OCI-LY3 (cell line): Measurements from ENCODE around the gene CCDC17.

Experiments used
- H2AFZ ChIP-seq: fragments of 200-600, 300-600 bp; shearing (Covaris generic); 2 replicates; pipeline ENCODE4 v1.6.0; 2014; ENCODE audit warnings: antibody characterized with exemption, low read depth, low read length
- H3K27ac ChIP-seq: fragments of 200-600, 300-600 bp; sonication (generic); 2 replicates; pipeline ENCODE4 v1.5.1; 2014; ENCODE audit warnings: mild to moderate bottlenecking, low read length, moderate library complexity, mixed read lengths
- H3K27me3 ChIP-seq: fragments of 200-600, 300-600 bp; sonication (generic); 2 replicates; pipeline ENCODE4 v1.6.1; 2014; ENCODE audit warnings: low read depth, low read length, mixed read lengths
- H3K36me3 ChIP-seq: fragments of 200-600, 300-600 bp; sonication (generic); replicated peaks from 2 replicates; pipeline ENCODE3; 2014; ENCODE audit warnings: low read depth, low read length, mixed read lengths
- H3K4me1 ChIP-seq: fragments of 300-600, 200-600 bp; sonication (generic); 2 replicates; pipeline ENCODE4 v1.6.1; 2014; ENCODE audit warnings: low read length, mixed read lengths
- H3K4me2 ChIP-seq: fragments of 200-600, 300-600 bp; sonication (generic); 2 replicates; pipeline ENCODE4 v1.6.1; 2014; ENCODE audit warnings: low read length, mixed read lengths
- H3K4me3 ChIP-seq: fragments of 300-600, 200-600 bp; sonication (generic); 2 replicates; pipeline ENCODE4 v1.5.1; 2014; ENCODE audit warnings: antibody characterized with exemption, mild to moderate bottlenecking, low read length, moderate library complexity
- H3K79me2 ChIP-seq: fragments of 300-600, 200-600 bp; shearing (Covaris generic); 2 replicates; pipeline ENCODE4 v1.6.1; 2014; ENCODE audit warnings: mild to moderate bottlenecking, low read length, mixed read lengths
- H3K9ac ChIP-seq: fragments of 300-600, 200-600 bp; shearing (Covaris generic); 2 replicates; pipeline ENCODE4 v1.6.0; 2014; ENCODE audit warnings: mild to moderate bottlenecking, low read length, moderate library complexity
- H3K9me3 ChIP-seq: fragments of 200-600, 300-600 bp; shearing (Covaris generic); 2 replicates; pipeline ENCODE4 v1.6.1; 2014; ENCODE audit warnings: low read length, mixed read lengths; ENCODE audit not compliant: insufficient read depth
- H4K20me1 ChIP-seq: fragments of 200-600, 300-600 bp; sonication (generic); 2 replicates; pipeline ENCODE4 v1.6.1; 2016; ENCODE audit warnings: low read length, mixed read lengths; ENCODE audit not compliant: insufficient read depth
- CTCF ChIP-seq: fragments of 200-600, 300-600 bp; sonication (generic); IDR thresholded peaks from 2 replicates; pipeline ENCODE4 v1.5.1; 2014; ENCODE audit warnings: antibody characterized with exemption, low read length, low read depth
- EZH2phosphoT487 ChIP-seq: fragments of 200-600 bp; shearing (Covaris generic); IDR thresholded peaks from 2 replicates; pipeline ENCODE4 v1.6.1; 2018; ENCODE audit warnings: antibody characterized with exemption, mixed run types, low read depth

CCDC17 gene

GRCh38 chr1:45644661-45645060 is 20.8 kb upstream of the CCDC17 start:
- Histone ChIP-seq H2AFZ (no peak overlapping the region), H3K79me2 (no peaks in the 10 kb centered on the region), H3K9me3 (no peaks in the 10 kb centered on the region), H3K4me1 (no peaks in the 10 kb centered on the region), H3K36me3 (peaks cover 17% of the 10 kb centered on the region), H3K27me3 (no peaks in the 10 kb centered on the region), H3K4me3 (no peak overlapping the region), H4K20me1 (no peaks in the 10 kb centered on the region), H3K27ac (no peak overlapping the region), H3K9ac (no peak overlapping the region), H3K4me2 (no peak overlapping the region)
- TF ChIP-seq EZH2phosphoT487, result no peak

GRCh38 chr1:45643978-45644377 is 20.1 kb upstream of the CCDC17 start:
- no peaks in the 10 kb centered on the region for H3K79me2 ChIP-seq
- H3K27me3 ChIP-seq, result no peaks in the 10 kb centered on the region
- H3K36me3 ChIP-seq, result peaks cover 18% of the 10 kb centered on the region
- no peak overlapping the region for H3K9ac ChIP-seq
- no peaks in the 10 kb centered on the region for H3K9me3 ChIP-seq
- H3K4me3 ChIP-seq, result no peak overlapping the region
- H3K27ac ChIP-seq, result no peak overlapping the region
- H2AFZ ChIP-seq, result no peak overlapping the region
- no peak overlapping the region for H3K4me2 ChIP-seq
- H4K20me1 ChIP-seq, result no peaks in the 10 kb centered on the region
- TF ChIP-seq EZH2phosphoT487, result no peak
- TF ChIP-seq CTCF, result no peak
- H3K4me1 ChIP-seq, result no peaks in the 10 kb centered on the region

DNA sequence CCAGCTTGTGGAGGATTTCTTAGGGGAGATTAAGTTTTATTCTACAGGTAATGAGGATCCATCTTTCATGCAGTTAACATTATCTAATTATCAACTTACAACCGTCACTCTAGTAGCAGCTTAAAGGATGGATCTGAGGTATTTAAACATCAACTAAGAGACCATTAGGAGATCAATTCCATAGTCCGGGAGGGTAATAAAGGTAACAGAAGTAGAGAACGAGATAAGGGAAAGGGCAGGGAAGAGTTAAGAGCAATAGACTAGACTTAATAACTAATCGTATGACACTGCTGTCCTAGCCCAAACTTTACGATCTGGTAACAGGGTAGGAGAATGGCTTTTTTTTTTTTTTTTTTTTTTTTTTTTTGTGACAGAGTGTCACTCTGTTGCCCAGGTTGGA is 19.5 kb upstream of the CCDC17 start:
- peaks cover 21% of the 10 kb centered on the region for H3K36me3 ChIP-seq
- H3K27me3 ChIP-seq, result no peaks in the 10 kb centered on the region
- no peak overlapping the region for H3K27ac ChIP-seq
- H3K4me3 ChIP-seq, result no peak overlapping the region
- H3K4me2 ChIP-seq, result no peak overlapping the region
- no peaks in the 10 kb centered on the region for H3K79me2 ChIP-seq
- H4K20me1 ChIP-seq, result no peaks in the 10 kb centered on the region
- no peak overlapping the region for H2AFZ ChIP-seq
- no peaks in the 10 kb centered on the region for H3K4me1 ChIP-seq
- no peaks in the 10 kb centered on the region for H3K9me3 ChIP-seq
- TF ChIP-seq EZH2phosphoT487 (no peak), CTCF (no peak)
- no peak overlapping the region for H3K9ac ChIP-seq

DNA sequence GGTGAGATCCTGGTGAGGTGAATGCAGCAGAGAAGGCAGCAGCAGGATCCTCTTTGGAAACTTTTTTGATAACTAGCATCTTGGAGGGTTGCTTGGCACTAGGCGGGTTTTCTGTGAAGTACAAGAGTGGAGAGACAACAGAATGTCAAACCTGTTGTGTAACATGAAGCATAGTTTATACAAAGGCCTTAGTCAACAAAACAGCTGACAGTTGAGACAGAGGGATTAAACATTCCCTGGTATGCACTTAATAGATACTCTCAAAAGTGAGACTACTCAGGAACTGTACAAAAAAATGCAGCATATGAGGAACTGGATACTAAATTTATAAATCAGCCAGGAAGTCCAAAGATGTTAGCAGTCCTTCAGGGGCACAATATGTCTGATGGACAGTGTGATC is 16.4 kb upstream of the CCDC17 start:
- no peak overlapping the region for H3K4me2 ChIP-seq
- TF ChIP-seq CTCF (no peak), EZH2phosphoT487 (no peak)
- no peak overlapping the region for H3K27ac ChIP-seq
- no peaks in the 10 kb centered on the region for H3K27me3 ChIP-seq
- H3K4me3 ChIP-seq, result no peak overlapping the region
- H4K20me1 ChIP-seq, result no peaks in the 10 kb centered on the region
- no peak overlapping the region for H3K9ac ChIP-seq
- no peak overlapping the region for H2AFZ ChIP-seq
- H3K79me2 ChIP-seq, result no peaks in the 10 kb centered on the region
- no peaks in the 10 kb centered on the region for H3K4me1 ChIP-seq
- peaks cover 35% of the 10 kb centered on the region for H3K36me3 ChIP-seq
- H3K9me3 ChIP-seq, result no peaks in the 10 kb centered on the region

DNA sequence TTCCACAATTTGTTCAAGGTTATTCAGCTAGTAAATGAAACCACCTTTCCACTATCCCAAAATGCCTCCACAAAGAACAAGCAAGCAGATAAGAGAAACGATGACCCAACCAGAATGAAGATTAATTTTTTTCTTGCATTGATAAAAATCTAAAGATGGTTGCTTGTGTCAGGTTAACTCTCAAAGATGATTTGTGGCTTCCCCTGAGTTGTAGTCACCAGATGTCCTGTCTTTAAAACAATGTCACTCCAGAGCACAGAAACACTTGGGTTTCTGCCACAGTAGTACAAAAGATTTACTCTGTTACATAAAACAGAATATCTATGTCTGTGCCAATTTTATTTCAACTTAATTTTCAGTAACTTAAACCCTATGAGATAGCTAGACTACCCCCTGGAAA is 11.4 kb upstream of the CCDC17 start:
- Histone ChIP-seq H3K79me2 (no peaks in the 10 kb centered on the region), H3K27ac (no peak overlapping the region), H3K4me2 (no peak overlapping the region), H2AFZ (no peak overlapping the region), H3K4me1 (no peaks in the 10 kb centered on the region), H3K4me3 (no peak overlapping the region), H4K20me1 (no peaks in the 10 kb centered on the region), H3K9me3 (no peaks in the 10 kb centered on the region), H3K9ac (no peak overlapping the region), H3K36me3 (peaks cover 49% of the 10 kb centered on the region), H3K27me3 (no peaks in the 10 kb centered on the region)
- no peak for TF ChIP-seq EZH2phosphoT487
